Activated naive CD8-positive, alpha-beta T cell treated with anti-CD3 and anti-CD28 coated beads, Interleukin-2, amount 50 U/mL, for 24 hours (primary cell): ENCODE measurements around the gene ZNF383.
"Not testable (repeated sequence)": the region's sequence is repeated elsewhere in the genome, so short reads cannot be mapped to it uniquely, and the experiment has no call there.

Experiments used
- ATAC-seq: fragments of 150-1000 bp; cut with Tn5 transposase; one replicate; pipeline ENCODE4 v1.10.0; 2021
- DNase-seq: peaks from one replicate; pipeline ENCODE4 v3.0.0; 2021
- H3K27ac Mint-ChIP-seq: one replicate; pipeline ENCODE4 v1.8.0; 2021; ENCODE audit warnings: mild to moderate bottlenecking, mixed read lengths
- H3K27me3 Mint-ChIP-seq: one replicate; pipeline ENCODE4 v1.8.0; 2021; ENCODE audit warnings: mixed read lengths
- H3K36me3 Mint-ChIP-seq: one replicate; pipeline ENCODE4 v1.8.0; 2021; ENCODE audit warnings: low read depth, mixed read lengths
- H3K4me1 Mint-ChIP-seq: one replicate; pipeline ENCODE4 v1.8.0; 2021; ENCODE audit warnings: mixed read lengths
- H3K4me3 Mint-ChIP-seq: one replicate; pipeline ENCODE4 v1.8.0; 2021; ENCODE audit warnings: mild to moderate bottlenecking, moderate library complexity, mixed read lengths
- H3K9me3 Mint-ChIP-seq: one replicate; pipeline ENCODE4 v1.8.0; 2021; ENCODE audit warnings: mixed read lengths

ZNF383 gene

GRCh38 chr19:37263028-37263427 lies 45.0 kb downstream of the ZNF383 start:
- H3K36me3 Mint-ChIP-seq: peaks cover 11% of the 10 kb centered on the region
- H3K9me3 Mint-ChIP-seq: peaks cover 26% of the 10 kb centered on the region
- ATAC-seq, H3K4me1 Mint-ChIP-seq, H3K4me3 Mint-ChIP-seq, H3K27me3 Mint-ChIP-seq, DNase-seq, H3K27ac Mint-ChIP-seq: not testable (repeated sequence)

DNA sequence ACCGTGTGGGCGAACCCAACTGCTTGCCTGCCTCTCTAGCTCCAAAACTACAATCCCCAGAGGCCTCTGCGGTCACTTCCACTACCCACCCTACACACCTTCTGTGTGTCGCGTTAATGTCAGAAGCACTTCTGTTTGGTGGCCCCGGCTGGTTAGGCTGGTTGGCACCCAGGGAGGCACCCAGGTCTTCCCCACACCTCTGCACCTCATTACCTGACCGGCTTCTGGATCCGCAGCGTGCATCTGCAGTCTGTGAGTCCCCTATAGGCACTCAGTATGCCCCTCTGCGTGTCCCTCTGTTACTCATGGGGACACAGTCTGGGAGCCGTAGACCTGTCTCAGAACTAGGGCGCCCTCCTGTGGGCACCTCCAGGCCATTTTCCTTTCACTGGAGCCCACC lies 49.0 kb downstream of the ZNF383 start:
- H3K4me3 Mint-ChIP-seq, H3K27ac Mint-ChIP-seq, H3K4me1 Mint-ChIP-seq, H3K9me3 Mint-ChIP-seq, ATAC-seq, H3K27me3 Mint-ChIP-seq, DNase-seq, H3K36me3 Mint-ChIP-seq: not testable (repeated sequence)

DNA sequence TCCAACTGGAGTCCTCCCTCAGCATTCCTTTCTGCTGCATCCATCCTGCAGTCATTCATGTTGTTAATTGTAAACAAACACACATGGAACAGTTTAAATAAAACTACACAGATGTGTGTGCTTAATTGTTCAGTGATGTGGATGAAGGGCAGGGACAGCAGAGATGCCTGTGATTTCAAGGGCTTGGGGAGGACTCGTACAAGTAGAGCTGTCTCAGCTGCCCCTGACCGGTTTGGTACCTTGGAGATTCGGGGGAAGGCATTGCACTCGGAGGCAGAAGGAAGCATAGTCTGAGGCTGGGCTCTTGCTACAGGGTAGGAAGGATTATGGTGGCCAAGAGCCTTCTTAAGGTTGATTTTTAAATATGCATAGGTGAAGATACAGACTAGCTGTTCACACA lies 49.7 kb downstream of the ZNF383 start:
- H3K27me3 Mint-ChIP-seq, H3K4me3 Mint-ChIP-seq, DNase-seq, H3K4me1 Mint-ChIP-seq, ATAC-seq, H3K36me3 Mint-ChIP-seq, H3K27ac Mint-ChIP-seq, H3K9me3 Mint-ChIP-seq: not testable (repeated sequence)

DNA sequence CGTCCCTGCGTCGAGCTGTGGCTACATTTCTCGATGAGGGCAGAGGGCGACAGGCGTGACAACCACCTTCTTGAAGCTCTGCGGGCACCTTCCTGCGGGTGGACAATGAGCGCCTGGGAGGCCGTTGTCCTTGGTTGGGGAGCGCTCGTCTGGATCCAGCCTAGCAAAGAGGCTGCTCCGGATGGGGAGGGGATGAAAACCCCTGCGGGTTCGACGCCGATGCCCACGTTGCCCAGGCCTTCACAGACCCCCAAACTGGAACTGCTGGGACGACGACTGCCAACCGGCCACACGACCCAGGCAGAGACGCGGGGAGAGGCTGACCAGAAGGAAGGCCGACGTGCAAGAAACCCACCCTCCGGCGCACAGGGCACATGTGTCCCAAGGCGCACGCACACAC lies 62.6 kb downstream of the ZNF383 start:
- H3K27me3 Mint-ChIP-seq, H3K4me3 Mint-ChIP-seq, DNase-seq, H3K36me3 Mint-ChIP-seq, ATAC-seq, H3K27ac Mint-ChIP-seq, H3K4me1 Mint-ChIP-seq, H3K9me3 Mint-ChIP-seq: not testable (repeated sequence)

GRCh38 chr19:37284020-37284419 lies 66.0 kb downstream of the ZNF383 start:
- ATAC-seq, H3K27ac Mint-ChIP-seq, DNase-seq, H3K4me3 Mint-ChIP-seq, H3K9me3 Mint-ChIP-seq, H3K27me3 Mint-ChIP-seq, H3K4me1 Mint-ChIP-seq, H3K36me3 Mint-ChIP-seq: not testable (repeated sequence)

- H3K4me3 Mint-ChIP-seq, H3K36me3 Mint-ChIP-seq, H3K27ac Mint-ChIP-seq, H3K4me1 Mint-ChIP-seq, H3K27me3 Mint-ChIP-seq, H3K9me3 Mint-ChIP-seq, ATAC-seq, DNase-seq: not testable (repeated sequence)
Observed at GRCh38 chr19:37289229-37289628, 71.2 kb downstream of the ZNF383 start.

DNA sequence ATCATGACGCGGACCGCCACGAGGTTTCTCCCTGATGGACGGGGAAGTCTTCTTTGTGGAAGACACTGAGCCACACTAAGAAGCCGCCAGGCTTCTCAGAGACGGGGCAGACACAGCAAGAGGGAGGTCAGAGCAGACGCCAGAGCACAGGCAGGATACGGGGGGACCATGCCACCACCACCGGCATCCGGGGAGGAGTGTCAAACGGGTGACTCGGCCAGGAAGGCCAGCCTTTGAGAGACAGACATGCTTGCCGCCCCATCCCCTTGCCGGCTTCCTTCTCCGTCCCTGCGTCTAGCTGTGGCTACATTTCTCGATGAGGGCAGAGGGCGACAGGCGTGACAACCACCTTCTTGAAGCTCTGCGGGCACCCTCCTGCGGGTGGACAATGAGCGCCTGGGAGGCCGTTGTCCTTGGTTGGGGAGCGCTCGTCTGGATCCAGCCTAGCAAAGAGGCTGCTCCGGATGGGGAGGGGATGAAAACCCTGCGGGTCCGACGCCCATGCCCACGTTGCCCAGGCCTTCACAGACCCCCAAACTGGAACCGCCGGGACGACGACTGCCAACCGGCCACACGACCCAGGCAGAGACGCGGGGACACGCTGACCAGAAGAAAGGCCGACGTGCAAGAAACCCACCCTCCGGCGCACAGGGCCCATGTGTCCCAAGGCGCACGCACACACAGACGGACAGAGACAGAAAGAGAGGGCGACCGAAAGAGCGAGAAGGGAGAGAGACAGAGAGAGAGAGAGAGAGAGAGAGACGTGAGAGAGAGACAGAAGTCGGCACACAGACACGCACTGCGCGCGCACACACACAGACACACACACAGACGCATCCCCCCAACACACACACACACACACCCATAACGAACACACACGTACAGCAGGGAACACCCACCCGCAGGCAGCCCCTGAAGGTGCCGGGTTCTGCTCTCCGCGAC lies 75.3 kb downstream of the ZNF383 start:
- not testable (repeated sequence) for H3K4me3 Mint-ChIP-seq, H3K27me3 Mint-ChIP-seq, DNase-seq, ATAC-seq, H3K36me3 Mint-ChIP-seq, H3K27ac Mint-ChIP-seq, H3K9me3 Mint-ChIP-seq, H3K4me1 Mint-ChIP-seq

DNA sequence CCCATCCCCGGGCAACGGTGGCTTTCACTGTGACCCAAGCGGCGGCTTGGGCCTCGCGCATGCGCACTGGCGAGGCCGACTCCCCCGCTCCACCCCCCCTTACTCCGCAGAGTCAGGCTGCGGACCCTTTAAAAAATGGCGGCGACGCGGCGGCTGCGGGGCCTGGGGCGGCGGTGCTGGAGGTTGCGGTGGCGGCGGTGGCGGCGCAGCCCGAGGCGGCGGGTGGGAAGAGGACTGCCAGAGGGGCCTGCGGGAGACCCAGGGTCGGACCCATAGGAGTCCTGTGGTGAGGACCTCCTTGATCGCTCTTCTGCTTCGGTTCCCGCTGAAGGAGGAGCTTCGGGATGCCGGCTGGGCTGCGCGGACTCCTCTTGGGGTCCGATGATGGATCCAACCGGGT lies 76.2 kb downstream of the ZNF383 start:
- H3K27me3 Mint-ChIP-seq, H3K4me3 Mint-ChIP-seq, H3K4me1 Mint-ChIP-seq, H3K36me3 Mint-ChIP-seq, ATAC-seq, DNase-seq, H3K27ac Mint-ChIP-seq, H3K9me3 Mint-ChIP-seq: not testable (repeated sequence)
